Measurements from ENCODE around the gene ANKRD12. TPM values are rescaled to one million over a fixed set of nuclear protein-coding genes. Genes with fewer than 3 reads are reported as not detected.
A peak's percentile ranks its signal among the peaks of the same experiment; 100 is the strongest.
"Not testable (repeated sequence)": the region's sequence is repeated elsewhere in the genome, so short reads cannot be mapped to it uniquely, and the experiment has no call there.

Gene ANKRD12
- polyA plus RNA-seq, 3 donors from 2014 or later, result 8.8 to 69.7 (median 35.7) TPM

- peak overlapping the region; percentile 31 to 95 (median 73) for H3K4me3 Mint-ChIP-seq
- peak overlapping the region; percentile 43 to 97 (median 94) for H3K27ac Mint-ChIP-seq
- peaks cover 7 to 29% (median 8%) of the 10 kb centered on the region in 3 donors for H3K27me3 Mint-ChIP-seq (ENCODE audit: low read depth in 3 of 3)
- H3K36me3 Mint-ChIP-seq, result no peaks in the 10 kb centered on the region
- H3K9me3 Mint-ChIP-seq, result no peaks in the 10 kb centered on the region
- DNase-seq, result no peak
- peaks cover 71 to 81% of the 10 kb centered on the region in 2 donors for H3K4me1 Mint-ChIP-seq
Measured at GRCh38 chr18:9139400-9140039, 2.9 kb downstream of the ANKRD12 start.

- Mint-ChIP-seq H3K36me3 (no peaks in the 10 kb centered on the region), H3K9me3 (no peaks in the 10 kb centered on the region), H3K4me3 (peak overlapping the region; percentile 31 to 95 (median 73)), H3K27ac (peak overlapping the region; percentile 63 to 95 (median 89)), H3K27me3 (ENCODE audit: low read depth in 3 of 3) (peaks cover 7 to 29% (median 8%) of the 10 kb centered on the region in 3 donors), H3K4me1 (peaks cover 72 to 83% of the 10 kb centered on the region in 2 donors)
- DNase-seq, result no peak
Measured at GRCh38 chr18:9140381-9140780, 3.8 kb downstream of the ANKRD12 start.

- no peaks in the 10 kb centered on the region for H3K36me3 Mint-ChIP-seq
- no peaks in the 10 kb centered on the region for H3K9me3 Mint-ChIP-seq
- no peak for DNase-seq
- peaks cover 7 to 26% (median 8%) of the 10 kb centered on the region in 3 donors for H3K27me3 Mint-ChIP-seq (ENCODE audit: low read depth in 3 of 3)
- H3K27ac Mint-ChIP-seq, result peak overlapping the region; percentile 63 to 95 (median 80)
- peak overlapping the region; percentile 8 to 60 (median 19) for H3K4me3 Mint-ChIP-seq
- H3K4me1 Mint-ChIP-seq, result peaks cover 70 to 83% of the 10 kb centered on the region in 2 donors
Measured at GRCh38 chr18:9140984-9141383, 4.4 kb downstream of the ANKRD12 start.

GRCh38 chr18:9146224-9146623, 9.6 kb downstream of the ANKRD12 start:
- H3K4me1 Mint-ChIP-seq, result peaks cover 63 to 87% of the 10 kb centered on the region in 2 donors
- peak overlapping the region; percentile 10 to 64 (median 40) for H3K27ac Mint-ChIP-seq
- no peak overlapping the region for H3K4me3 Mint-ChIP-seq
- H3K36me3 Mint-ChIP-seq, result no peaks in the 10 kb centered on the region
- H3K9me3 Mint-ChIP-seq, result no peaks in the 10 kb centered on the region
- H3K27me3 Mint-ChIP-seq (ENCODE audit: low read depth in 3 of 3), result peaks cover 0 to 4% (median 2%) of the 10 kb centered on the region in 3 donors
- DNase-seq, result no peak

GRCh38 chr18:9147440-9148202, 11.0 kb downstream of the ANKRD12 start:
- peaks cover 60 to 87% of the 10 kb centered on the region in 2 donors for H3K4me1 Mint-ChIP-seq
- peak overlapping the region in 2 of 5 donors; percentile 27 to 39 for H3K4me3 Mint-ChIP-seq
- peak; percentile 48 to 67 (median 59) for DNase-seq
- no peaks in the 10 kb centered on the region for H3K9me3 Mint-ChIP-seq
- peak overlapping the region; percentile 58 to 89 (median 73) for H3K27ac Mint-ChIP-seq
- peaks cover 0 to 2% (median 1%) of the 10 kb centered on the region in 3 donors for H3K27me3 Mint-ChIP-seq (ENCODE audit: low read depth in 3 of 3)
- H3K36me3 Mint-ChIP-seq, result no peaks in the 10 kb centered on the region

GRCh38 chr18:9148203-9148552, 11.6 kb downstream of the ANKRD12 start:
- peaks cover 63 to 90% of the 10 kb centered on the region in 2 donors for H3K4me1 Mint-ChIP-seq
- no peaks in the 10 kb centered on the region for H3K9me3 Mint-ChIP-seq
- H3K36me3 Mint-ChIP-seq, result no peaks in the 10 kb centered on the region
- no peak for DNase-seq
- no peak overlapping the region for H3K4me3 Mint-ChIP-seq
- peak overlapping the region in 3 of 6 donors; percentile 58 to 69 (median 59) for H3K27ac Mint-ChIP-seq
- peaks cover 0 to 2% (median 1%) of the 10 kb centered on the region in 3 donors for H3K27me3 Mint-ChIP-seq (ENCODE audit: low read depth in 3 of 3)

- H3K27me3 Mint-ChIP-seq (ENCODE audit: low read depth in 3 of 3), result peaks cover 0 to 3% (median 2%) of the 10 kb centered on the region in 3 donors
- H3K9me3 Mint-ChIP-seq, result no peaks in the 10 kb centered on the region
- no peak overlapping the region for H3K4me3 Mint-ChIP-seq
- H3K36me3 Mint-ChIP-seq, result no peaks in the 10 kb centered on the region
- H3K27ac Mint-ChIP-seq, result peak overlapping the region in 1 of 6 donors; percentile 57
- DNase-seq, result no peak
- H3K4me1 Mint-ChIP-seq, result peaks cover 68 to 92% of the 10 kb centered on the region in 2 donors
Measured at GRCh38 chr18:9150121-9150520, 13.5 kb downstream of the ANKRD12 start.

- no peak overlapping the region for H3K27ac Mint-ChIP-seq
Measured at GRCh38 chr18:9153256-9153655, 16.7 kb downstream of the ANKRD12 start.

GRCh38 chr18:9156604-9157249, 20.1 kb downstream of the ANKRD12 start:
- Mint-ChIP-seq H3K27ac (peak overlapping the region in 3 of 6 donors; percentile 14 to 46 (median 32)), H3K36me3 (no peaks in the 10 kb centered on the region), H3K4me3 (peak overlapping the region in 1 of 5 donors; percentile 43)

More at GRCh38 chr18:9153256-9153655, 16.7 kb downstream of the ANKRD12 start:
- peaks cover 75 to 92% of the 10 kb centered on the region in 2 donors for H3K4me1 Mint-ChIP-seq
- H3K36me3 Mint-ChIP-seq, result no peaks in the 10 kb centered on the region
- no peak for DNase-seq
- H3K27me3 Mint-ChIP-seq (ENCODE audit: low read depth in 3 of 3), result peaks cover 0 to 3% (median 0%) of the 10 kb centered on the region in 3 donors
- no peak overlapping the region for H3K4me3 Mint-ChIP-seq
- H3K9me3 Mint-ChIP-seq, result no peaks in the 10 kb centered on the region

GRCh38 chr18:9157806-9158205, 21.2 kb downstream of the ANKRD12 start:
- H3K9me3 Mint-ChIP-seq, result peaks cover 0 to 4% (median 0%) of the 10 kb centered on the region in 6 donors
- H3K4me3 Mint-ChIP-seq, result peak overlapping the region in 2 of 5 donors; percentile 3 to 52
- peak overlapping the region in 4 of 6 donors; percentile 1 to 53 (median 4) for H3K27ac Mint-ChIP-seq

More at GRCh38 chr18:9156604-9157249, 20.1 kb downstream of the ANKRD12 start:
- Mint-ChIP-seq H3K27me3 (ENCODE audit: low read depth in 3 of 3) (peaks cover 0 to 2% (median 0%) of the 10 kb centered on the region in 3 donors), H3K9me3 (no peaks in the 10 kb centered on the region), H3K4me1 (peaks cover 78 to 90% of the 10 kb centered on the region in 2 donors)
- DNase-seq, result no peak

GRCh38 chr18:9160014-9160413, 23.4 kb downstream of the ANKRD12 start:
- H3K4me3 Mint-ChIP-seq, result no peak overlapping the region
- H3K27me3 Mint-ChIP-seq (ENCODE audit: low read depth in 3 of 3), result peaks cover 0 to 4% (median 2%) of the 10 kb centered on the region in 3 donors
- H3K27ac Mint-ChIP-seq, result peak overlapping the region in 1 of 6 donors; percentile 55
- peaks cover 80 to 90% of the 10 kb centered on the region in 2 donors for H3K4me1 Mint-ChIP-seq
- DNase-seq, result peak in 2 of 3 donors; percentile 29 to 30
- H3K9me3 Mint-ChIP-seq, result peaks cover 7 to 25% (median 12%) of the 10 kb centered on the region in 6 donors
- peaks cover 12 to 29% (median 22%) of the 10 kb centered on the region in 3 donors for H3K36me3 Mint-ChIP-seq

More at GRCh38 chr18:9157806-9158205, 21.2 kb downstream of the ANKRD12 start:
- peaks cover under 1 to 9% (median 5%) of the 10 kb centered on the region in 3 donors for H3K36me3 Mint-ChIP-seq
- H3K4me1 Mint-ChIP-seq, result peaks cover 82 to 90% of the 10 kb centered on the region in 2 donors
- peaks cover 0 to 4% (median 0%) of the 10 kb centered on the region in 3 donors for H3K27me3 Mint-ChIP-seq (ENCODE audit: low read depth in 3 of 3)
- DNase-seq, result no peak

GRCh38 chr18:9162663-9163062, 26.1 kb downstream of the ANKRD12 start:
- H3K4me3 Mint-ChIP-seq, result peak overlapping the region in 2 of 5 donors; percentile 26 to 48
- H3K27me3 Mint-ChIP-seq (ENCODE audit: low read depth in 3 of 3), result not testable (repeated sequence)
- H3K27ac Mint-ChIP-seq, result peak overlapping the region in 4 of 6 donors; percentile 13 to 55 (median 38)

GRCh38 chr18:9164149-9164548, 27.6 kb downstream of the ANKRD12 start:
- H3K4me1 Mint-ChIP-seq, result peaks cover 63 to 74% of the 10 kb centered on the region in 2 donors
- DNase-seq; H3K27me3 Mint-ChIP-seq (ENCODE audit: low read depth in 3 of 3): not testable (repeated sequence)
- peak overlapping the region in 1 of 6 donors; percentile 40 for H3K27ac Mint-ChIP-seq
- H3K9me3 Mint-ChIP-seq, result peaks cover 7 to 28% (median 13%) of the 10 kb centered on the region in 6 donors
- H3K4me3 Mint-ChIP-seq, result peak overlapping the region in 1 of 5 donors; percentile 18
- H3K36me3 Mint-ChIP-seq, result peaks cover 15 to 33% (median 25%) of the 10 kb centered on the region in 3 donors

More at GRCh38 chr18:9162663-9163062, 26.1 kb downstream of the ANKRD12 start:
- DNase-seq, result not testable (repeated sequence)
- Mint-ChIP-seq H3K4me1 (peaks cover 64 to 74% of the 10 kb centered on the region in 2 donors), H3K36me3 (peaks cover 14 to 33% (median 25%) of the 10 kb centered on the region in 3 donors), H3K9me3 (peaks cover 7 to 28% (median 13%) of the 10 kb centered on the region in 6 donors)
